SU-DHL-6 (cell line): ENCODE data around the gene FGL2.

Source experiments
- H2AFZ ChIP-seq: fragments of 200-600 bp; sonication (generic); 2 replicates; pipeline ENCODE4 v1.6.1; 2014; ENCODE audit warnings: low read depth, mild to moderate bottlenecking, moderate library complexity, mixed read lengths, antibody characterized with exemption, low read length; ENCODE audit not compliant: severe bottlenecking
- H3F3A ChIP-seq: fragments of 200-600 bp; shearing (Covaris generic); 2 replicates; pipeline ENCODE4 v1.6.0; 2016; ENCODE audit warnings: antibody characterized with exemption, mild to moderate bottlenecking; ENCODE audit not compliant: insufficient read depth
- H3K27ac ChIP-seq: fragments of 200-600 bp; sonication (generic); 2 replicates; pipeline ENCODE4 v1.5.1; 2016; ENCODE audit warnings: low read depth, mild to moderate bottlenecking, low read length, moderate library complexity, mixed read lengths
- H3K27me3 ChIP-seq: fragments of 200-600 bp; sonication (generic), shearing (Covaris generic); 2 replicates; pipeline ENCODE4 v1.6.0; 2014; ENCODE audit warnings: mild to moderate bottlenecking, low read length
- H3K36me3 ChIP-seq: fragments of 200-600 bp; sonication (generic); 2 replicates; pipeline ENCODE4 v1.6.1; 2014; ENCODE audit warnings: mild to moderate bottlenecking, low read length, mixed read lengths
- H3K4me2 ChIP-seq: fragments of 300-600, 200-600 bp; shearing (Covaris generic), sonication (generic); 2 replicates; pipeline ENCODE4 v1.6.0; 2014; ENCODE audit warnings: low read length, low read depth, mild to moderate bottlenecking; ENCODE audit not compliant: poor library complexity, severe bottlenecking
- H3K4me3 ChIP-seq: fragments of 200-600 bp; sonication (generic); 2 replicates; pipeline ENCODE4 v1.5.1; 2014; ENCODE audit warnings: antibody characterized with exemption, low read length, mild to moderate bottlenecking, mixed read lengths; ENCODE audit not compliant: insufficient read depth, poor library complexity, severe bottlenecking
- H3K79me2 ChIP-seq: fragments of 200-600 bp; sonication (generic); 2 replicates; pipeline ENCODE4 v1.6.1; 2014; ENCODE audit warnings: mild to moderate bottlenecking, low read length, moderate library complexity; ENCODE audit not compliant: insufficient read depth
- H3K9ac ChIP-seq: fragments of 200-600 bp; sonication (generic); 2 replicates; pipeline ENCODE4 v1.7.0; 2014; ENCODE audit warnings: mild to moderate bottlenecking, low read length
- H3K9me2 ChIP-seq: fragments of 200-600 bp; sonication (generic); replicated peaks from 2 replicates; pipeline ENCODE4 v1.6.1; 2014; ENCODE audit warnings: low read length; ENCODE audit not compliant: insufficient read depth
- H3K9me3 ChIP-seq: fragments of 200-600 bp; sonication (generic); 2 replicates; pipeline ENCODE4 v1.6.1; 2014; ENCODE audit warnings: low read length, mixed read lengths; ENCODE audit not compliant: insufficient read depth
- H4K20me1 ChIP-seq: fragments of 200-600 bp; sonication (generic); 2 replicates; pipeline ENCODE4 v1.6.1; 2014; ENCODE audit warnings: low read depth, mild to moderate bottlenecking, antibody characterized with exemption, low read length, moderate library complexity, mixed read lengths
- CTCF ChIP-seq: fragments of 200-600 bp; sonication (generic); IDR thresholded peaks from one replicate; pipeline ENCODE4 v1.5.1; 2017; ENCODE audit warnings: antibody characterized with exemption, mild to moderate bottlenecking, low read length, moderate library complexity; ENCODE audit not compliant: insufficient read depth, poor library complexity, severe bottlenecking
- EZH2phosphoT487 ChIP-seq: fragments of 200-600 bp; sonication (generic), shearing (Covaris generic); conservative IDR thresholded peaks from 2 replicates; pipeline ENCODE4 v1.6.1; 2018; ENCODE audit warnings: mild to moderate bottlenecking, antibody characterized with exemption, low read length, moderate library complexity, mixed read lengths

FGL2 gene

GRCh38 chr7:77199013-77199966 is at the start of gene FGL2:
FGL2 (minus strand) TSS chr7:77199819; CDS start chr7:77199793, 26 bp downstream.
- Histone ChIP-seq H3K36me3 (no peaks in the 10 kb centered on the region), H3K4me3 (no peak within 1 kb of the TSS), H3K4me2 (peak within 1 kb of the TSS; percentile 47), H2AFZ (peak within 1 kb of the TSS; percentile 75), H3F3A (no peaks in the 10 kb centered on the region; the same call in 1 of the 2 replicates), H3K79me2 (no peaks in the 10 kb centered on the region), H3K9ac (peak within 1 kb of the TSS; percentile 29; the same call in 1 of the 2 replicates), H3K9me3 (no peaks in the 10 kb centered on the region), H3K27me3 (no peaks in the 10 kb centered on the region), H3K27ac (peak within 1 kb of the TSS; percentile 41), H3K9me2 (no peaks in the 10 kb centered on the region), H4K20me1 (no peaks in the 10 kb centered on the region)
- no peak for TF ChIP-seq EZH2phosphoT487
- no peak for TF ChIP-seq CTCF

GRCh38 chr7:77248154-77248553 is 48.5 kb upstream of the FGL2 start:
- TF ChIP-seq CTCF, result no peak
- no peak for TF ChIP-seq EZH2phosphoT487
- Histone ChIP-seq H3K4me3 (no peak overlapping the region), H3K9ac (no peak overlapping the region), H3K9me2 (no peaks in the 10 kb centered on the region), H3F3A (no peaks in the 10 kb centered on the region), H3K36me3 (no peaks in the 10 kb centered on the region), H3K4me2 (no peak overlapping the region), H3K9me3 (no peaks in the 10 kb centered on the region), H2AFZ (no peak overlapping the region), H4K20me1 (no peaks in the 10 kb centered on the region), H3K27me3 (no peaks in the 10 kb centered on the region), H3K79me2 (no peaks in the 10 kb centered on the region), H3K27ac (no peak overlapping the region)

GRCh38 chr7:77247206-77247850 is 47.7 kb upstream of the FGL2 start:
- H3K27ac ChIP-seq, result no peak overlapping the region
- TF ChIP-seq EZH2phosphoT487, result no peak
- peak; percentile 87 for TF ChIP-seq CTCF
- no peak overlapping the region for H2AFZ ChIP-seq

More at GRCh38 chr7:77247206-77247850, 47.7 kb upstream of the FGL2 start:
- Histone ChIP-seq H3K4me3 (no peak overlapping the region), H4K20me1 (no peaks in the 10 kb centered on the region), H3K36me3 (no peaks in the 10 kb centered on the region), H3K9me3 (no peaks in the 10 kb centered on the region), H3K79me2 (no peaks in the 10 kb centered on the region), H3K9me2 (no peaks in the 10 kb centered on the region), H3K27me3 (no peaks in the 10 kb centered on the region), H3F3A (no peaks in the 10 kb centered on the region), H3K9ac (no peak overlapping the region), H3K4me2 (no peak overlapping the region)
